Measurements from ENCODE around the gene KCTD16. TPM values are rescaled to one million over a fixed set of nuclear protein-coding genes. Genes with fewer than 3 reads are reported as not detected.

Gene KCTD16
- total RNA-seq, 1 donor from 2014 or later, result 0.18 TPM

- DNase-seq (ENCODE audit: low spot score), result no peak
Observed at GRCh38 chr5:144525000-144525399, 354.3 kb downstream of the KCTD16 start.

DNA sequence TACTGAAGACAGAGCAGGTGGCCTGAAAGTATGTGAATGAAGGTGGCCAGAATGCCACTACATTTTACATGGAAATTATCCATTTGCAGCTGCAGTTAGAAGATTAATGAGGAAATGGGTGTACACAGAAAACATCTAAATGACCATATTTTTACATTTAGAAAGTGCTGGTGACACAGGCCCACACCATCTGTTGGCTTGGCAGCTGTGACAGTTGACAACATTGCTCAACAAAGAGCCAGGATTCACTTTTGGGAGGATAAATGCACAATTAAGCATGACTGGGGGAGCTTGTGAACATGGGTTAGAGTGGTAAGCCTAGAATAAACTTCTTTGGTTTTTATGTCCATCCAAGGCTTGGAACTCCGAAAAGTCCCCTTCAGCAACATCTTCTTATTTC lies 360.5 kb downstream of the KCTD16 start:
- no peak for DNase-seq (ENCODE audit: low spot score)

Other genes starting within 250 kb of the KCTD16 start
- gene YIPF5, start 214 bp upstream of the KCTD16 start, total RNA-seq, result 45.0 TPM